MM.1S (cell line): ENCODE data around the gene ADNP.

Experiments
- CTCF ChIP-seq: fragments of 300-600 bp; sonication (generic); IDR thresholded peaks from 2 replicates; pipeline ENCODE4 v1.5.1; 2016; ENCODE audit warnings: antibody characterized with exemption, low read length, mixed read lengths
- EZH2 ChIP-seq: fragments of 300-600 bp; sonication (generic); optimal IDR thresholded peaks from 2 replicates; pipeline ENCODE3; 2017; ENCODE audit warnings: low read depth, mild to moderate bottlenecking, antibody characterized with exemption, low read length, mixed read lengths
- EZH2phosphoT487 ChIP-seq: fragments of 300-600 bp; sonication (generic); IDR thresholded peaks from 2 replicates; pipeline ENCODE4 v1.6.1; 2018; ENCODE audit warnings: antibody characterized with exemption, low read length

GRCh38 chr20:50968289-50968688 lies 37.1 kb upstream of the ADNP start:
- TF ChIP-seq CTCF (no peak), EZH2 (no peak), EZH2phosphoT487 (no peak)
